ENCODE data around the gene DNAAF8. TPM values are rescaled to one million over a fixed set of nuclear protein-coding genes. Genes with fewer than 3 reads are reported as not detected.

DNAAF8 gene
- polyA plus RNA-seq, 3 donors = 0.04 to 0.36 TPM; not detected in 1

DNA sequence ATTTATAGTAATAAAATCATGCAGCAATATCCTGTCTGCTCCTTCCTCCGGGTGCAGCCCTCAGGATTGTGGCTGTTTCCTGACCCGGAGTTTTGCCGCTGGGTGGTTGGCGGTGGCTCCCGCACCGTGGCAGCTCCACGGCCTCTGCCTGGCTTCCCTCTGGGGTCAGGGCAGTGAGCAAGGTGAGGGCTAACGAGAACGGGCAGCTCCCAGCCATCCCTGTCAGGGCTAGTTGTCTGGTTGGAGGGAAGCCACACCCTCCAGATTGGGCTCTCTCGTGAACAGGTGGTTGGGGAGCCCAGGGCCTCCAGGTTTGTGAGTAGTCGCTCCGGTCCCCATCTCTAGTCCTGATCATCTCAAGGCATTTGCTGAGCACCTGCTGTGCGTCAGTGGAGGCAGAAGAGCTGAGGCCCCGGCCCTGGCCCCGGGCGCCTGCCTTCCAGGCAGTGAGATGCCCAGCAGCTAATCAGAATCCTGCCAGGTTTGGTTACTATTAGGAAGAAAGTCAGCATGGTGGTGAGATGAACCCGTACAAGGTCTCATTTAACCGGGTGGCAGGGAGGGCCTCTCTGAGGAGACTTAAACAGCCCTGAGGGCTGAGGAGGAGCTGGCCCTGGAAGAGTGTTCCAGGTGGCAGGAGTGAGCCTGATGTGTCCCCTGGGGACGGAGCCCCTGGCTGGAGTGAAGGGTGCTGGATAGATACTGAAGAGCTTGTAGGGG, 43.2 kb upstream of the DNAAF8 start:
- no peaks in the 10 kb centered on the region for H3K9me3 Mint-ChIP-seq
- peaks cover 45% of the 10 kb centered on the region for H3K4me1 Mint-ChIP-seq
- H3K27me3 Mint-ChIP-seq (ENCODE audit: low read depth in 3 of 3) = peaks cover 0 to 1% (median 0%) of the 10 kb centered on the region in 3 donors
- Histone ChIP-seq H3K36me3 (replicated peaks in 1 of 2; ENCODE audit: control insufficient read depth in 1 of 2, insufficient read depth in 2 of 2, low read length in 2 of 2) (peaks cover 44 to 46% of the 10 kb centered on the region in 2 donors), H3K27me3 (ENCODE audit: control insufficient read depth in 2 of 2, insufficient read depth in 2 of 2, low read length in 2 of 2) (no peaks in the 10 kb centered on the region), H3K27ac (ENCODE audit: low read depth in 1 of 2, low read length in 2 of 2) (no peak overlapping the region), H4K20me1 (ENCODE audit: insufficient read depth, low read length) (peaks cover 33% of the 10 kb centered on the region), H3K4me1 (ENCODE audit: control insufficient read depth in 1 of 2, insufficient read depth in 2 of 2, low read length in 2 of 2) (peaks cover 50 to 63% of the 10 kb centered on the region in 2 donors), H3K4me2 (replicated peaks; ENCODE audit: extremely low read depth, low read length, poor library complexity, severe bottlenecking) (no peak overlapping the region), H3K4me3 (replicated peaks in 1 of 3; ENCODE audit: low read depth in 2 of 3, low read length in 3 of 3) (peak overlapping the region in 1 of 3 experiments; percentile 14), H3K79me2 (ENCODE audit: insufficient read depth, low read length) (peaks cover 35% of the 10 kb centered on the region), H2AFZ (ENCODE audit: insufficient read depth, low read depth, low read length, poor library complexity, severe bottlenecking) (no peak overlapping the region), H3K9me3 (replicated peaks in 1 of 2; ENCODE audit: control insufficient read depth in 1 of 2, insufficient read depth in 1 of 2, low read length in 2 of 2) (no peaks in the 10 kb centered on the region), H3K9ac (ENCODE audit: insufficient read depth, low read length, poor library complexity, severe bottlenecking) (no peak overlapping the region)
- WGBS (ENCODE audit: insufficient coverage) = 31% methylated on average over 18 of the region's 19 CpGs
- H3K4me3 Mint-ChIP-seq = peak overlapping the region; percentile 26 to 48
- TF ChIP-seq, protein P1, sequence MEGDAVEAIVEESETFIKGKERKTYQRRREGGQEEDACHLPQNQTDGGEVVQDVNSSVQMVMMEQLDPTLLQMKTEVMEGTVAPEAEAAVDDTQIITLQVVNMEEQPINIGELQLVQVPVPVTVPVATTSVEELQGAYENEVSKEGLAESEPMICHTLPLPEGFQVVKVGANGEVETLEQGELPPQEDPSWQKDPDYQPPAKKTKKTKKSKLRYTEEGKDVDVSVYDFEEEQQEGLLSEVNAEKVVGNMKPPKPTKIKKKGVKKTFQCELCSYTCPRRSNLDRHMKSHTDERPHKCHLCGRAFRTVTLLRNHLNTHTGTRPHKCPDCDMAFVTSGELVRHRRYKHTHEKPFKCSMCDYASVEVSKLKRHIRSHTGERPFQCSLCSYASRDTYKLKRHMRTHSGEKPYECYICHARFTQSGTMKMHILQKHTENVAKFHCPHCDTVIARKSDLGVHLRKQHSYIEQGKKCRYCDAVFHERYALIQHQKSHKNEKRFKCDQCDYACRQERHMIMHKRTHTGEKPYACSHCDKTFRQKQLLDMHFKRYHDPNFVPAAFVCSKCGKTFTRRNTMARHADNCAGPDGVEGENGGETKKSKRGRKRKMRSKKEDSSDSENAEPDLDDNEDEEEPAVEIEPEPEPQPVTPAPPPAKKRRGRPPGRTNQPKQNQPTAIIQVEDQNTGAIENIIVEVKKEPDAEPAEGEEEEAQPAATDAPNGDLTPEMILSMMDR (IDR thresholded peaks at IDR 0.05) = no peak
- intact Hi-C loops (cut with micrococcal nuclease) = loop anchor here in 1 of 2 donors (5.0 kb wide), 1 partner anchor 64 kb away; no protein-coding TSS in a partner anchor
- peak in 1 of 3 donors; percentile 6 for DNase-seq
- H3K36me3 Mint-ChIP-seq = peaks cover 33 to 53% of the 10 kb centered on the region in 2 donors
- H3K27ac Mint-ChIP-seq = peak overlapping the region; percentile 10 to 70 (median 33)

DNA sequence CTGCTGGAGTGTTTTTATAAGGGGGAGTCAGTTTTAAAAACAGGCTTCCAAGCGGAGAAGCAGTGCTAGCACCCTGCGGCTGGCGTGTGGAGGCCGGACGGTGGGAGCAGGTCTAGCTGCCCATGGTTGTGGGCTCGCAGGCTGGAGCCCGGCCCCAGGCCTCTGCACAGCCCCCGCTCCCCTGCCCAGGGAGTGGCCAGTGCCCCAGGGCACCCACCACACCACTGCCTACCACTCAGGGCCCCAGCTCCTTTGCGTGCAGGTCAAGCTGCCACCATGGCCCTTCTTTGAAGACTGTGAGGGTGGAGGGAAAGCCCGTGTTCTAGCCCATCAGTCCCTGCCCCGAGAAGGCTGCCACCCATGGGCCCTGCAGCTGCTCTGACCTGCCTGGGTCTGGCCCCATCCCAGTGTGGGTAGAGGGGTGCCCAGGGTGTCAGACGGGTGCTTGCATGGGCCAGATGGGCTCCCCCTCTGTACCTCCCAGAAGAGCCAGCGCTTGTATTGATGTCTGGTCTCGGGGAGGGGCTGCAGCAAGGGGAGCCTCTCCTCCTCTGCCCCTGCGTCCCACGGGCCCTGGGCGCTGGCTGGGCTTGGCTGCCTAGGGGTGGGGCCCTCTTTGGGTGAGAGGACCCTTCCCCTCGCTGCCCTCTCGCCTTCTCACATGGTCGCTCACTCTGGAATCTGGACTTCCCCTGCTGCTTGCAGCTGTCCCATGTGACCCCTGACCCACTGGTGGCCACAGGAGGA, 42.5 kb upstream of the DNAAF8 start:
- Mint-ChIP-seq H3K9me3 (no peaks in the 10 kb centered on the region), H3K36me3 (peaks cover 28 to 53% of the 10 kb centered on the region in 2 donors), H3K4me1 (peaks cover 45% of the 10 kb centered on the region), H3K27ac (peak overlapping the region; percentile 45 to 91 (median 80)), H3K27me3 (ENCODE audit: low read depth in 3 of 3) (peaks cover 0 to 1% (median 0%) of the 10 kb centered on the region in 3 donors), H3K4me3 (peak overlapping the region; percentile 48 to 86)
- peak overlapping the region; percentile 61 to 88 for H3K27ac ChIP-seq (ENCODE audit: low read depth in 1 of 2, low read length in 2 of 2)
- no peaks in the 10 kb centered on the region for H3K9me3 ChIP-seq (replicated peaks in 1 of 2; ENCODE audit: control insufficient read depth in 1 of 2, insufficient read depth in 1 of 2, low read length in 2 of 2)
- WGBS (ENCODE audit: insufficient coverage) = 56% methylated on average over 8 of the region's 20 CpGs
- peak overlapping the region; percentile 97 for H3K4me2 ChIP-seq (replicated peaks; ENCODE audit: extremely low read depth, low read length, poor library complexity, severe bottlenecking)
- peak overlapping the region; percentile 78 for H3K9ac ChIP-seq (ENCODE audit: insufficient read depth, low read length, poor library complexity, severe bottlenecking)
- H3K36me3 ChIP-seq (replicated peaks in 1 of 2; ENCODE audit: control insufficient read depth in 1 of 2, insufficient read depth in 2 of 2, low read length in 2 of 2) = peaks cover 44 to 46% of the 10 kb centered on the region in 2 donors
- no peaks in the 10 kb centered on the region for H3K27me3 ChIP-seq (ENCODE audit: control insufficient read depth in 2 of 2, insufficient read depth in 2 of 2, low read length in 2 of 2)
- TF ChIP-seq, protein P1 (IDR thresholded peaks at IDR 0.05) = no peak
- H3K4me3 ChIP-seq (replicated peaks in 1 of 3; ENCODE audit: low read depth in 2 of 3, low read length in 3 of 3) = peak overlapping the region in 1 of 3 experiments; percentile 97
- peak in 1 of 3 donors; percentile 43 for DNase-seq
- intact Hi-C loops (cut with micrococcal nuclease) = loop anchor here (2.0 to 5.0 kb wide), 2 partner anchors 43 to 65 kb away; partner anchors contain the start of genes ANKS3 (in 1 of the 2) and DNAAF8 (in 1 of the 2)
- peaks cover 35% of the 10 kb centered on the region for H3K79me2 ChIP-seq (ENCODE audit: insufficient read depth, low read length)
- H3K4me1 ChIP-seq (ENCODE audit: control insufficient read depth in 1 of 2, insufficient read depth in 2 of 2, low read length in 2 of 2) = peaks cover 50 to 63% of the 10 kb centered on the region in 2 donors
- peaks cover 34% of the 10 kb centered on the region for H4K20me1 ChIP-seq (ENCODE audit: insufficient read depth, low read length)
- no peak overlapping the region for H2AFZ ChIP-seq (ENCODE audit: insufficient read depth, low read depth, low read length, poor library complexity, severe bottlenecking)
